SW480 (cell line): ENCODE measurements around the gene HADHA.

ENCODE experiments used
- DNase-seq: peaks from one replicate; pipeline ENCODE4 v3.0.0-alpha.2; 2016; ENCODE audit warnings: low spot score

HADHA gene

GRCh38 chr2:26245231-26245732, 850 bp upstream of the HADHA start:
- DNase-seq = peak; percentile 70

- peak; percentile 26 for DNase-seq
These were observed 743 bp downstream of the HADHA start for GRCh38 chr2:26243470-26244308.

GRCh38 chr2:26241928-26242436, 2.5 kb downstream of the HADHA start:
- no peak for DNase-seq

- DNase-seq = no peak
These were observed 6.0 kb downstream of the HADHA start for GRCh38 chr2:26238311-26238958.

- DNase-seq = no peak
These were observed 6.6 kb downstream of the HADHA start for GRCh38 chr2:26237868-26238267.

GRCh38 chr2:26235089-26235488, 9.3 kb downstream of the HADHA start:
- DNase-seq = no peak

GRCh38 chr2:26230806-26231205, 13.6 kb downstream of the HADHA start:
- no peak for DNase-seq

- no peak for DNase-seq
These were observed 14.8 kb downstream of the HADHA start for GRCh38 chr2:26229595-26229994.

GRCh38 chr2:26224095-26224494, 20.3 kb downstream of the HADHA start:
- DNase-seq = no peak

GRCh38 chr2:26223018-26223417, 21.4 kb downstream of the HADHA start:
- DNase-seq = no peak

- no peak for DNase-seq
These were observed 26.7 kb downstream of the HADHA start for GRCh38 chr2:26217720-26218119.

GRCh38 chr2:26216587-26216986, 27.8 kb downstream of the HADHA start:
- DNase-seq = no peak

- no peak for DNase-seq
These were observed 28.6 kb downstream of the HADHA start for GRCh38 chr2:26215833-26216232.

GRCh38 chr2:26214759-26215158, 29.7 kb downstream of the HADHA start:
- DNase-seq = no peak

- DNase-seq = no peak
These were observed 32.4 kb downstream of the HADHA start for GRCh38 chr2:26212011-26212410.

- no peak for DNase-seq
These were observed 40.5 kb downstream of the HADHA start for GRCh38 chr2:26203906-26204305.

- no peak for DNase-seq
These were observed 41.4 kb downstream of the HADHA start for GRCh38 chr2:26202981-26203490.

- DNase-seq = no peak
These were observed 46.9 kb downstream of the HADHA start for GRCh38 chr2:26197516-26197915.

GRCh38 chr2:26196683-26197418, 47.6 kb downstream of the HADHA start:
- DNase-seq = no peak

- no peak for DNase-seq
These were observed 49.1 kb downstream of the HADHA start for GRCh38 chr2:26195040-26195984.

- no peak for DNase-seq
These were observed 50.7 kb downstream of the HADHA start for GRCh38 chr2:26193578-26194231.
